Measurements from ENCODE around the gene PHIP.

- TF ChIP-seq REST (IDR thresholded peaks at IDR 0.05; ENCODE audit: insufficient read depth in 1 of 2, low read depth in 2 of 2, low read length in 2 of 2) (no peak), POLR2AphosphoS5 (IDR thresholded peaks at IDR 0.05; ENCODE audit: low read depth, low read length) (no peak), TAF1 (IDR thresholded peaks at IDR 0.05; ENCODE audit: borderline replicate concordance, insufficient read depth, low read length) (no peak)
Measured at GRCh38 chr6:79038061-79038460, 40.0 kb downstream of the PHIP start.

Data from PFSK-1 (cell line).